NCI-H146 treated with DMSO at 0.1 percent for 48 hours (cell line): ENCODE data around the gene SUDS3.
"Not testable (repeated sequence)": the region's sequence is repeated elsewhere in the genome, so short reads cannot be mapped to it uniquely, and the experiment has no call there.

Source experiments
- DNase-seq: peaks from one replicate; lab custom pipeline; 2025; ENCODE audit not compliant: unreplicated experiment; lab: John Stamatoyannopoulos, UW

The SUDS3 gene

GRCh38 chr12:118376089-118377020, at the start of gene SUDS3:
Gene SUDS3 (plus strand): TSS chr12:118376555. CDS start chr12:118376692, 137 bp downstream.
- peak; percentile 61 for DNase-seq

- no peak for DNase-seq
Observed at GRCh38 chr12:118326991-118327390, 49.4 kb upstream of the SUDS3 start.

GRCh38 chr12:118327391-118327790, 49.0 kb upstream of the SUDS3 start:
- DNase-seq = no peak

GRCh38 chr12:118328486-118329330, 47.6 kb upstream of the SUDS3 start:
- no peak for DNase-seq

GRCh38 chr12:118330421-118331018, 45.8 kb upstream of the SUDS3 start:
- DNase-seq = no peak

- DNase-seq = no peak
Observed at GRCh38 chr12:118332511-118332910, 43.8 kb upstream of the SUDS3 start.

GRCh38 chr12:118334241-118334640, 42.1 kb upstream of the SUDS3 start:
- DNase-seq = no peak

GRCh38 chr12:118334939-118335567, 41.3 kb upstream of the SUDS3 start:
- no peak for DNase-seq

GRCh38 chr12:118336123-118336522, 40.2 kb upstream of the SUDS3 start:
- no peak for DNase-seq

GRCh38 chr12:118337194-118337838, 39.0 kb upstream of the SUDS3 start:
- DNase-seq = no peak

GRCh38 chr12:118342090-118342489, 34.3 kb upstream of the SUDS3 start:
- DNase-seq = no peak

- no peak for DNase-seq
Observed at GRCh38 chr12:118344829-118345228, 31.5 kb upstream of the SUDS3 start.

- no peak for DNase-seq
Observed at GRCh38 chr12:118345355-118345754, 31.0 kb upstream of the SUDS3 start.

- DNase-seq = no peak
Observed at GRCh38 chr12:118346895-118347294, 29.5 kb upstream of the SUDS3 start.

- no peak for DNase-seq
Observed at GRCh38 chr12:118347916-118348315, 28.4 kb upstream of the SUDS3 start.

- DNase-seq = no peak
Observed at GRCh38 chr12:118350908-118351559, 25.3 kb upstream of the SUDS3 start.

- no peak for DNase-seq
Observed at GRCh38 chr12:118353721-118354120, 22.6 kb upstream of the SUDS3 start.

GRCh38 chr12:118354503-118354902, 21.9 kb upstream of the SUDS3 start:
- DNase-seq = not testable (repeated sequence)

- no peak for DNase-seq
Observed at GRCh38 chr12:118354903-118355302, 21.5 kb upstream of the SUDS3 start.

- no peak for DNase-seq
Observed at GRCh38 chr12:118355843-118356242, 20.5 kb upstream of the SUDS3 start.
